Panc1 (cell line): ENCODE measurements around the gene SLC27A2. TPM values are rescaled to one million over a fixed set of nuclear protein-coding genes. Genes with fewer than 3 reads are reported as not detected.

Experiments used
- ATAC-seq: fragments of 200-7000 bp; cut with Tn5 transposase; 2 replicates; pipeline ENCODE4 v1.9.1; 2020; ENCODE audit warnings: mild to moderate bottlenecking, moderate library complexity
- BruUV-seq: library from RNA; stranded (reverse); fragments of 400-500 nt; replicated peaks from 2 replicates; lab custom pipeline; 2021; lab: Mats Ljungman, UMichigan
- CTCF ChIA-PET: fragments of 300-600 bp; sonication (Branson Sonifier 250); formaldehyde crosslinking; loops from one replicate; lab custom pipeline; 2022; ENCODE audit warnings: antibody characterized with exemption; lab: Charles Lee
- POLR2A ChIA-PET: fragments of 300-600 bp; sonication (Branson Sonifier 250); formaldehyde crosslinking; loops from one replicate; lab custom pipeline; 2022; ENCODE audit warnings: antibody characterized with exemption; lab: Charles Lee
- DNase-seq: peaks from one replicate; pipeline ENCODE4 v3.0.0-alpha.2; 2010; ENCODE audit warnings: low read depth, low spot score
- H3K27ac ChIP-seq: 2 replicates; pipeline ENCODE4 v1.5.1; 2011; ENCODE audit warnings: mild to moderate bottlenecking, low read length, inconsistent platforms
- H3K27me3 ChIP-seq: fragments of 200-500 bp; sonication (Bioruptor generic); 2 replicates; pipeline ENCODE4 v1.6.0; 2014; ENCODE audit warnings: low read length, inconsistent platforms; ENCODE audit not compliant: control insufficient read depth, insufficient read depth
- H3K36me3 ChIP-seq: fragments of 200-500 bp; sonication (Bioruptor generic); 2 replicates; pipeline ENCODE4 v1.5.1; 2014; ENCODE audit warnings: inconsistent platforms, mild to moderate bottlenecking, low read length, moderate library complexity; ENCODE audit not compliant: control insufficient read depth, insufficient read depth
- H3K4me1 ChIP-seq: 2 replicates; pipeline ENCODE4 v1.5.1; 2011; ENCODE audit warnings: inconsistent platforms, mild to moderate bottlenecking, low read length, moderate library complexity; ENCODE audit not compliant: control insufficient read depth, insufficient read depth
- H3K4me3 ChIP-seq, 2 experiments: 2 replicates each; pipeline ENCODE4 v1.5.1; 2011 to 2012; ENCODE audit warnings: low read depth in 2 of 2, low read length in 2 of 2, mild to moderate bottlenecking in 2 of 2, inconsistent platforms in 1 of 2, moderate library complexity in 1 of 2
- H3K9me3 ChIP-seq: fragments of 200-500 bp; sonication (Bioruptor generic); 2 replicates; pipeline ENCODE4 v1.5.1; 2014; ENCODE audit warnings: low read depth, mild to moderate bottlenecking, inconsistent platforms, low read length, moderate library complexity; ENCODE audit not compliant: control insufficient read depth, insufficient read depth
- POLR2AphosphoS5 ChIP-seq: IDR thresholded peaks from 2 replicates; pipeline ENCODE4 v1.6.1; 2012; ENCODE audit warnings: mild to moderate bottlenecking, low read depth, low read length, moderate library complexity
- REST ChIP-seq, 2 experiments: IDR thresholded peaks; 2 replicates each; pipeline ENCODE4 v1.6.1; 2011 to 2012; ENCODE audit warnings: low read depth in 2 of 2, control low read depth in 1 of 2, low read length in 1 of 2, mild to moderate bottlenecking in 1 of 2, moderate library complexity in 1 of 2; ENCODE audit not compliant: insufficient read depth in 1 of 2
- SIN3A ChIP-seq: IDR thresholded peaks from 2 replicates; pipeline ENCODE4 v1.6.1; 2012; ENCODE audit warnings: low read depth, mild to moderate bottlenecking, low read length, moderate library complexity, borderline replicate concordance; ENCODE audit not compliant: insufficient read depth
- TCF7L2 ChIP-seq: IDR thresholded peaks from 2 replicates; pipeline ENCODE4 v1.6.1; 2011; ENCODE audit warnings: mild to moderate bottlenecking, low read depth, low read length, inconsistent platforms
- in situ Hi-C: cut with HindIII; loops from 2 replicates; pipeline ENCODE4 v1.10.0; 2016; ENCODE audit warnings: low sequenced_read_pairs, low pct_unique_long_range_greater_than_20kb
- intact Hi-C: fragments of 100-400 bp; cut with micrococcal nuclease; formaldehyde crosslinking; loops from one replicate; pipeline ENCODE4 v1.10.0; 2022; ENCODE audit not compliant: unreplicated experiment
- total RNA-seq: library from RNA; stranded (reverse); gene quantifications from one replicate; pipeline ENCODE4 v1.2.1, GENCODE V29; 2021; ENCODE audit not compliant: unreplicated experiment
- TF ChIP-seq, protein P1 (sequence below): fragments of 450-650 bp; IDR thresholded peaks from 2 replicates; pipeline ENCODE4 v1.5.1; 2017; ENCODE audit warnings: mild to moderate bottlenecking

The SLC27A2 gene
- total RNA-seq, 1 experiment from 2014 or later: 0.18 TPM

DNA sequence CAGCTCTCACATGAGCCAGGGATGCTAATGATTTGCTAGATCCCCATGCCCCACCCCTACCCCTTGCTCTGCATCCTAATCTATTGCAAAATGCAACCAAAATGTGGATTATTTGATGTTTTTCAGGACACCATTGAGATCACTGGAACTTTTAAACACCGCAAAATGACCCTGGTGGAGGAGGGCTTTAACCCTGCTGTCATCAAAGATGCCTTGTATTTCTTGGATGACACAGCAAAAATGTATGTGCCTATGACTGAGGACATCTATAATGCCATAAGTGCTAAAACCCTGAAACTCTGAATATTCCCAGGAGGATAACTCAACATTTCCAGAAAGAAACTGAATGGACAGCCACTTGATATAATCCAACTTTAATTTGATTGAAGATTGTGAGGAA, 53.8 kb downstream of the SLC27A2 start:
- CTCF ChIA-PET: no interaction called here
- Histone ChIP-seq H3K4me3 (no peak overlapping the region), H3K27ac (no peak overlapping the region), H3K4me1 (no peaks in the 10 kb centered on the region), H3K9me3 (no peaks in the 10 kb centered on the region), H3K36me3 (no peaks in the 10 kb centered on the region), H3K27me3 (no peaks in the 10 kb centered on the region)
- ATAC-seq (no peak), DNase-seq (no peak)
- POLR2A ChIA-PET: no interaction called here
- TF ChIP-seq SIN3A (no peak), POLR2AphosphoS5 (no peak), TCF7L2 (no peak), REST (IDR thresholded peaks at IDR 0.05; ENCODE audit: insufficient read depth in 1 of 2, low read depth in 2 of 2, low read length in 1 of 2) (no peak)
- TF ChIP-seq, protein P1, sequence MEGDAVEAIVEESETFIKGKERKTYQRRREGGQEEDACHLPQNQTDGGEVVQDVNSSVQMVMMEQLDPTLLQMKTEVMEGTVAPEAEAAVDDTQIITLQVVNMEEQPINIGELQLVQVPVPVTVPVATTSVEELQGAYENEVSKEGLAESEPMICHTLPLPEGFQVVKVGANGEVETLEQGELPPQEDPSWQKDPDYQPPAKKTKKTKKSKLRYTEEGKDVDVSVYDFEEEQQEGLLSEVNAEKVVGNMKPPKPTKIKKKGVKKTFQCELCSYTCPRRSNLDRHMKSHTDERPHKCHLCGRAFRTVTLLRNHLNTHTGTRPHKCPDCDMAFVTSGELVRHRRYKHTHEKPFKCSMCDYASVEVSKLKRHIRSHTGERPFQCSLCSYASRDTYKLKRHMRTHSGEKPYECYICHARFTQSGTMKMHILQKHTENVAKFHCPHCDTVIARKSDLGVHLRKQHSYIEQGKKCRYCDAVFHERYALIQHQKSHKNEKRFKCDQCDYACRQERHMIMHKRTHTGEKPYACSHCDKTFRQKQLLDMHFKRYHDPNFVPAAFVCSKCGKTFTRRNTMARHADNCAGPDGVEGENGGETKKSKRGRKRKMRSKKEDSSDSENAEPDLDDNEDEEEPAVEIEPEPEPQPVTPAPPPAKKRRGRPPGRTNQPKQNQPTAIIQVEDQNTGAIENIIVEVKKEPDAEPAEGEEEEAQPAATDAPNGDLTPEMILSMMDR: no peak
- intact Hi-C loops: no loop called here
- in situ Hi-C loops: no loop called here
- no TSS peak for BruUV-seq

DNA sequence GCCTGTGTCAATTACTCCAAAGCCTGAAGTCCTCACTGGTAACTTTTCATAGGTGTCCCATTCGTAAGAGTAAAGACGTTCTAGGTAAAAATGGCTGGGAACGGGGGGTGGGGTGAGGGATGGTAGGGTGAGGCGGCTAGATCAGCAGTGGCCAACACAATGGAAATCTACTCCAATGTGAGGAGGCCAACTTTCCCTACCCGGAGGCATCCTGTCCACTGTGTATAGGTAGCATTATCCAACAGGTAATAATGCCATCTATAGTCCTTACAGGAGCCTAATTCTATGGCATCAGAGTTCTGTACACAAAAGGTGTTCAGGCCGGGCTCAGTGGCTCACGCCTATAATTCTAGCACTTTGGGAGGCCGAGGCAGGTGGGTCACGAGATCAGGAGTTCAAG, 54.4 kb downstream of the SLC27A2 start:
- H3K4me1 ChIP-seq: no peaks in the 10 kb centered on the region
- CTCF ChIA-PET: no interaction called here
- no peaks in the 10 kb centered on the region for H3K27me3 ChIP-seq
- POLR2A ChIA-PET: no interaction called here
- in situ Hi-C loops (no loop called here), intact Hi-C loops (no loop called here)
- no peak overlapping the region for H3K27ac ChIP-seq
- no peak for ATAC-seq
- H3K4me3 ChIP-seq: no peak overlapping the region
- H3K9me3 ChIP-seq: no peaks in the 10 kb centered on the region
- H3K36me3 ChIP-seq: no peaks in the 10 kb centered on the region
- TF ChIP-seq, protein P1: no peak
- TF ChIP-seq TCF7L2 (no peak), POLR2AphosphoS5 (no peak), SIN3A (no peak), REST (IDR thresholded peaks at IDR 0.05; ENCODE audit: insufficient read depth in 1 of 2, low read depth in 2 of 2, low read length in 1 of 2) (no peak)
- no TSS peak for BruUV-seq
- no peak for DNase-seq
